Thymus (tissue), 11 donors: ENCODE results near the gene RALBP1. TPM values are rescaled to one million over a fixed set of nuclear protein-coding genes. Genes with fewer than 3 reads are reported as not detected.
A peak's percentile ranks its signal among the peaks of the same experiment; 100 is the strongest.
"Not testable (repeated sequence)": the region's sequence is repeated elsewhere in the genome, so short reads cannot be mapped to it uniquely, and the experiment has no call there.

Experiments
- DNase-seq, 9 donors: peaks; one replicate each; pipeline ENCODE4 v3.0.0-alpha.2; 2013; ENCODE audit warnings: low spot score in 9 of 9, low read depth in 6 of 9, missing footprints in 1 of 9
- H3K27ac ChIP-seq, 2 donors: one replicate each; pipeline ENCODE4 v1.5.1; 2013; ENCODE audit warnings: control low read depth in 1 of 2, low read depth in 1 of 2, low read length in 1 of 2, mild to moderate bottlenecking in 1 of 2, moderate library complexity in 1 of 2
- H3K27me3 ChIP-seq, 2 donors: one replicate each; pipeline ENCODE4 v1.5.1; 2013; ENCODE audit warnings: low read length in 1 of 2; ENCODE audit not compliant: control insufficient read depth in 2 of 2, insufficient read depth in 1 of 2
- H3K36me3 ChIP-seq, 2 donors: one replicate each; pipeline ENCODE4 v1.5.1; 2013; ENCODE audit warnings: low read length in 1 of 2, mild to moderate bottlenecking in 1 of 2, moderate library complexity in 1 of 2; ENCODE audit not compliant: control insufficient read depth in 2 of 2, insufficient read depth in 2 of 2
- H3K4me1 ChIP-seq, 2 donors: one replicate each; pipeline ENCODE4 v1.5.1; 2013; ENCODE audit warnings: low read length in 2 of 2; ENCODE audit not compliant: control insufficient read depth in 2 of 2, insufficient read depth in 2 of 2
- H3K4me3 ChIP-seq, 2 donors: one replicate each; pipeline ENCODE4 v1.5.1; 2013; ENCODE audit warnings: low read length in 2 of 2, control low read depth in 1 of 2, mild to moderate bottlenecking in 1 of 2
- H3K9me3 ChIP-seq, 2 donors: one replicate each; pipeline ENCODE4 v1.5.1; 2013; ENCODE audit warnings: low read length in 1 of 2, mild to moderate bottlenecking in 1 of 2; ENCODE audit not compliant: control insufficient read depth in 2 of 2, insufficient read depth in 1 of 2
- WGBS: extraction: QIAGEN DNeasy Blood & Tissue Kit; methylation state at CpG from one replicate; pipeline ENCODE4 v1.1.7; 2013; 5-methylcytosine and 5-hydroxymethylcytosine counted together
- polyA plus RNA-seq: library from polyadenylated mRNA; stranded (reverse); fragments of 200-250 nt; gene quantifications from one replicate; pipeline ENCODE4 v1.2.3, GENCODE V29; 2013
- total RNA-seq: library from RNA; stranded (reverse); fragments of 120-200 nt; gene quantifications from one replicate; pipeline ENCODE4 v1.2.4, GENCODE V29; 2013
- donor health status: healthy.

Gene RALBP1
- total and polyA plus RNA-seq, 2 donors = 29.7 to 36.8 TPM

- no peak for DNase-seq
Observed at GRCh38 chr18:9469685-9470084, 5.6 kb upstream of the RALBP1 start.

DNA sequence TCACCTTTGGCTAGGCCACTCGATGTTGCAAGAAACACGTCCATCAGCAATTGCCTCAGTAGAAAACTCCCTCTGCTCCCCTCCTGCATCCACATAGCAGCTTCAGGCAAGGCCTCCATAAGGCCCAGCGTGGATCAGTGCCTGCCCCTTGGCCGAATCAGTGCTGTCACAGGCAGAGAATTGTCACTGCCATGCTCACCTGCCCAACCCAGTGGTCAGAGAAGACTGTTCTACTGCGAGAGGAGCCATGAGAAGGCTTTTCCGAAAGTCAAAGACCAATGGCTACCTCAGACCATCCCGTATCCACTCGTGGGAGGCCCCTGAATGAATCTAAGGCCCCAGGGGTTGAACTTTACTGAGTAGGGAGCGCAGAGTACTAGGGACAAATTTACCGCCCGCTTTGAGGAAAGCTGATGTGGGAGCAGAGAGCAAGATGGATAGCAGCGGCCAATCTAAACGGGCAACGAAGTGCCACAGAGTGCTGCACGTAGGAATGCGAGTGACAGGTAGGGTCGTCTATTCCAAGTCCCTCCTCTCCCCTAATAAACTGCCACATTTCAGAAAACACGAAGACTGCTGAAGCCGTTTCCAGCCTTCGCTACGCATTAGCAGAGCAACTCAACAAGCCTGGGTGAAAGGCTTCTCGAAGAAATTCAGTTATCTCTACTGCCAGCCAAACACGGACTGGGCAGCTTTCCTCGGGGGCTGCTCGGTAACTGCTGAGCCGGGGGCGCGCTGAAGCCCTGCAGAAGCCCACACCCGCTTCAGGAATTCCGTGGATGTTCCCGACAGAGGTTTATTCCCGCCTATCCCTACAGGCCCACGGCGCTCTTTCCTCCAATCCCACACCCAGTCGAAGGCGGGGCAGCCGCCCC is 968 bp upstream of the RALBP1 start:
- WGBS = 42% methylated on average over 37 of the region's 37 CpGs
- peaks cover 6 to 13% of the 10 kb centered on the region in 2 donors for H3K4me1 ChIP-seq
- DNase-seq = no peak

More at GRCh38 chr18:9469685-9470084, 5.6 kb upstream of the RALBP1 start:
- Histone ChIP-seq H3K4me1 (peaks cover 0 to 8% of the 10 kb centered on the region in 2 donors), H3K27ac (no peak overlapping the region), H3K36me3 (no peaks in the 10 kb centered on the region), H3K4me3 (no peak overlapping the region), H3K27me3 (no peaks in the 10 kb centered on the region), H3K9me3 (no peaks in the 10 kb centered on the region)

DNA sequence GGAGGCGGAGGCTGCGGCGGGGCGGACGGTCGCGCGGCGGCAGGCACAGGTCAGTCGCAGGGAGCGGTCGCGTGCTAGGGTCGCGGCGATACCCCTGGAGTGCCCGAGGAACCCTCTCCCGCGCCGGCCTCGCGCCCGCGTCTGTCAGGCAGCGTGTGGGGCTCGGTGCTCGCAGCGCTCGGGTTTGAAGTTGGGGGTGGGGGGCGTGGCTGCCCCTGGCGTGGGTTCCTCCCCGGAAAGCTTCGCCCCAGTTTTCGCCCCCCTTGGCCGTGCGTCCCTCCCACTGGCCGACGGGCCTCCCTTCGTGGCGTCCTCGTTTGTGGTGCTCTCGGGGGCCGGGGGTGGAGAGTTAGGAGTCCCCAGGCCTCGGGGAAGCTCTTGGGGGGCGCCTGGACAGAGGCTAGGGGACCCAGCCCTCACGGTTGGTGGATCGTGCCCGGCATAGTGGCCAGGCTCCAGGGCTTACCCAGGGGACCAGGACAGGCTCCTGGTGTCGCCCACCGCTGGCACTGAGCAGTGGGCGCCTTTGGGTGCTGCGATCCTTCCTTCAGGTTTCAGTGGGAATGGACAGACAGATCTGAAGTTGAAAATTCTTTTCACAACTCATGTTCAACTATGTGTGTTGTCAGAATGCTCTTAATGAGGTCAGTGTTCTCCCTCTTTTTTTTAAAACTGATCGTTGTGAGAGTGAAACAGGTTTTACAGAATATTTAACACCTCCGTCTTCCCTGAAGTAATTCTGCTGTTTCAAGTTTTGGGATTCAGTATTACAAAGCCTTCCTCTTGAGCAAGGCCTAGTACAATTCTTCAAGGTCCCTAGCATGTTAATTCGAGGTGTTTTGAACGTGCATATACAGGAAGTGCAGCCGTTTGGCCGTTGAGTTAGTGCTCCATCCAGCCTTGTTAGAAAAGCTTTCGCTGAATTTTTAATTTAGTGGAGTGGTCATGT is 604 bp downstream of the RALBP1 start:
- Histone ChIP-seq H3K27ac (peak overlapping the region; percentile 86 to 89), H3K27me3 (no peaks in the 10 kb centered on the region)
- DNase-seq = peak in 8 of 9 donors; percentile 13 to 71 (median 41)

More for the DNA sequence above, 968 bp upstream of the RALBP1 start:
- Histone ChIP-seq H3K4me3 (peak overlapping the region; percentile 91 to 93), H3K9me3 (peaks cover 0 to 1% of the 10 kb centered on the region in 2 donors), H3K27me3 (no peaks in the 10 kb centered on the region), H3K27ac (peak overlapping the region; percentile 67 to 87), H3K36me3 (peaks cover 2 to 9% of the 10 kb centered on the region in 2 donors)

DNA sequence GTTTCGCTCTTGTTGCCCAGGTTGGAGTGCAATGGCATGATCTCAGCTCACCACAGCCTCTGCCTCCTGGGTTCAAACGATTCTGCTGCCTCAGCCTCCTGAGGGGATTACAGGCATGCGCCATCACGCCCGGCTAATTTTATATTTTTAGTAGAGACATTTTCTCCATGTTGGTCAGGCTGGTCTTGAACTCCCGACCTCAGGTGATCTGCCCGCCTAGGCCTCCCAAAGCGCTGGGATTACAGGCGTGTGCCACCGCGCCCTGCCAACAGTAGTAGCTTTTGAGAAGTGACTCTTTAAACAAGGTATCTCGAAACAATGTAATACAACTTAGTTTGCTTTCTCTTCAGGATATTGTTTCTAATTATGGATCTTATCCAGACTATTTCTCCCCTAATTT is 1.6 kb downstream of the RALBP1 start:
- DNase-seq, H3K9me3 ChIP-seq, H3K27me3 ChIP-seq, H3K36me3 ChIP-seq, H3K27ac ChIP-seq: not testable (repeated sequence)
- peaks cover 6 to 13% of the 10 kb centered on the region in 2 donors for H3K4me1 ChIP-seq
- peak overlapping the region; percentile 91 to 93 for H3K4me3 ChIP-seq
- 90% methylated on average over 12 of the region's 12 CpGs for WGBS

More for the DNA sequence above, 604 bp downstream of the RALBP1 start:
- Histone ChIP-seq H3K4me1 (peaks cover 6 to 13% of the 10 kb centered on the region in 2 donors), H3K4me3 (peak overlapping the region; percentile 91 to 93), H3K9me3 (peaks cover 0 to 1% of the 10 kb centered on the region in 2 donors), H3K36me3 (peaks cover 5 to 9% of the 10 kb centered on the region in 2 donors)
- under 1% methylated on average over 59 of the region's 59 CpGs for WGBS

DNA sequence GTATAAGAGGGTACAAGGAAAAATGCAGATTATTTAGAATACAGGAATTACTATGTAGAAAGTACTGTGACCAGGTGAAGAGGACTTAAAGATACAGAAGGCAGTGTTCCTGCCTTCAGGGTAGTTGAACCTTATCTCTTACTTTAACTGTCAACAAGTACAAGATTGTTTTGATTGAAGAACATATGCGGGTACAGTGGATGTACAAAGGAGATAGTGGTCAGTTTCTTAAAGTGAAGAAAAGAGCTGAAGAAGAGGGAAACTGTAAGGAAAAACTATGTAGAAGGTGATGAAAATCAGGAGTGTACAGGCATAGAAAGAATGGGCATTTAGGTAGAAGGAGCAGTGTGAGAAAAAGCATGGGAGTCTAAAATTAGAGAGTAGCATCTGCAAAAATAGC is 2.2 kb downstream of the RALBP1 start:
- WGBS = 86% methylated on average over 1 of the region's 1 CpG
- peaks cover 6 to 13% of the 10 kb centered on the region in 2 donors for H3K4me1 ChIP-seq
- no peak overlapping the region for H3K4me3 ChIP-seq
- H3K27ac ChIP-seq = no peak overlapping the region
- H3K9me3 ChIP-seq = peaks cover 0 to 1% of the 10 kb centered on the region in 2 donors
- DNase-seq = no peak
- H3K36me3 ChIP-seq = peaks cover 5 to 9% of the 10 kb centered on the region in 2 donors
- no peaks in the 10 kb centered on the region for H3K27me3 ChIP-seq

DNA sequence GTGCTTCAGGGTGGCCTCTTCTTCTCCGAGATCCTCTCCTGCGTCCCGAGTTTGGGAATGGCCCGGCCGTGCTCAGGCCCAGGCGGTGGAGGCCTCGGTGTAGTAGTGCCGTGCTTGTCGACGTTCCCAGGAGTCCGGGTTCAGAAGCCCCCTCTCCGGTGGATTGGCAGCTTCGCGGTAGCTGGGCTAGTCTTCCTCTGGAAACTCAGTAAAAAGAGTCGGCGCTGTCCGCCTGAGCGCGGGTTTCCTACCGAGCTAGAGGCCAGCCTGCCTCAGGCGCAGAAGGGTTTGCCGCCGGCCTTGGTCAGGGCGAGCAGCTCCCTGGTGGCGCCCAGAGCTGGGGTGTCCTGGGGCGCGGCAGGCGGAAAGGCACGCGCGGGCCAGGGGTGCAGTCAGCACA is 3.2 kb downstream of the RALBP1 start:
- H3K27me3 ChIP-seq = no peaks in the 10 kb centered on the region
- H3K4me1 ChIP-seq = peaks cover 6 to 13% of the 10 kb centered on the region in 2 donors
- WGBS = 99% methylated on average over 31 of the region's 31 CpGs
- peaks cover 0 to 1% of the 10 kb centered on the region in 2 donors for H3K9me3 ChIP-seq
- H3K4me3 ChIP-seq = no peak overlapping the region
- peaks cover 5 to 9% of the 10 kb centered on the region in 2 donors for H3K36me3 ChIP-seq
- no peak for DNase-seq
- H3K27ac ChIP-seq = no peak overlapping the region

GRCh38 chr18:9482790-9483189 is 7.5 kb downstream of the RALBP1 start:
- no peak for DNase-seq
- Histone ChIP-seq H3K36me3 (peaks cover 5 to 9% of the 10 kb centered on the region in 2 donors), H3K9me3 (peaks cover 0 to 1% of the 10 kb centered on the region in 2 donors), H3K27me3 (no peaks in the 10 kb centered on the region), H3K4me1 (no peaks in the 10 kb centered on the region), H3K4me3 (no peak overlapping the region), H3K27ac (no peak overlapping the region)
- WGBS = 95% methylated on average over 1 of the region's 1 CpG

- 96% methylated on average over 7 of the region's 7 CpGs for WGBS
- H3K27ac ChIP-seq = no peak overlapping the region
- H3K36me3 ChIP-seq = peaks cover 5% of the 10 kb centered on the region in 2 donors
- no peaks in the 10 kb centered on the region for H3K9me3 ChIP-seq
- H3K4me1 ChIP-seq = no peaks in the 10 kb centered on the region
- no peaks in the 10 kb centered on the region for H3K27me3 ChIP-seq
- no peak overlapping the region for H3K4me3 ChIP-seq
- DNase-seq = no peak
Observed at GRCh38 chr18:9483526-9483925, 8.2 kb downstream of the RALBP1 start.
